ENCODE measurements around the gene ABCC10.
"Not testable (repeated sequence)": the region's sequence is repeated elsewhere in the genome, so short reads cannot be mapped to it uniquely, and the experiment has no call there.

Gene ABCC10

DNA sequence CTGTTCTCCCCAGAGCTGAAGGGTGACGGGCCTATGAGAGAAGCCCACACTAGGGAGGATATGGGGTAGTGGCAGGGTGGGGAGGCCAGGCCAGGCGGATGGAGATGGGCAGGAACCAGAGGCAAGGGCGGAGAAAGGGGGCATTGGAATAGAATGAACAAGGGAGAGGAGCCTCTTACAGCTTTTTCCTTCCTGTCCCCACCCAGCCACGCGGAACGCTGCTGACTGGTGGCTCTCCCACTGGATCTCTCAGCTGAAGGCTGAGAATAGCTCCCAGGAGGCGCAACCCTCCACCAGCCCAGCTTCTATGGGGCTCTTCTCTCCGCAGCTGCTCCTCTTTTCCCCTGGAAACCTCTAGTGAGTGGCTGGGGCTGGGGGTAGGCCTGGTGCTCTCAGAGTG is 17.2 kb downstream of the ABCC10 start:
- ATAC-seq = no peak

DNA sequence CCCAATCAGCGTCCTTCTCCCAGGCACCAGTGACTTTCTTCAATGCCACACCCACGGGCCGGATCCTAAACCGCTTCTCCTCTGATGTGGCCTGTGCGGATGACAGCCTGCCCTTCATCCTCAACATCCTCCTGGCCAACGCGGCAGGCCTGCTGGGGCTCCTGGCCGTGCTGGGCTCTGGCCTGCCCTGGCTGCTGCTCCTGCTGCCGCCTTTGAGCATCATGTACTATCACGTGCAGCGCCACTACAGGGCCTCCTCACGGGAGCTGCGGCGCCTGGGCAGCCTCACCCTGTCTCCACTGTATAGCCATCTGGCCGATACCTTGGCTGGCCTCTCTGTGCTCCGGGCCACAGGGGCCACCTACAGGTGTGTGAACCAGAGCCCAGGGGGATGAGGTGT is 18.2 kb downstream of the ABCC10 start:
- ATAC-seq = no peak

- ATAC-seq = no peak
Observed at GRCh38 chr6:43447604-43448003, 20.3 kb downstream of the ABCC10 start.

DNA sequence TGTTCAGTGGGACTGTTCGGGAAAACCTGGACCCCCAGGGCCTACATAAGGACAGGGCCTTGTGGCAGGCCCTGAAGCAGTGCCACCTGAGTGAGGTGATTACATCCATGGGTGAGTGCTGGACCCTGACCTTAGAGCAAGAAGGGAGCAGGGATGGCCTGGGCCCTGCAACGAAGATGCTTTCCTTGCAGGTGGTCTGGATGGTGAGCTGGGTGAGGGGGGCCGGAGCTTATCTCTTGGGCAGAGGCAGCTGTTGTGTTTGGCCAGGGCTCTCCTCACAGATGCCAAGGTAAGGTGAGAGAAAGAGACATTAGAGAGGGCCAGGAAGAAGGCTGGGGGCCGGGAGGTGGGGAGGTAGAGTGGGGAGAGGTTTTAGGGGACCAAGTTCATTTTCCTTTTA is 21.6 kb downstream of the ABCC10 start:
- no peak for ATAC-seq

- ATAC-seq = no peak
Observed at GRCh38 chr6:43450699-43451131, 23.4 kb downstream of the ABCC10 start.

GRCh38 chr6:43451348-43451747 is 24.0 kb downstream of the ABCC10 start:
- no peak for ATAC-seq

GRCh38 chr6:43451939-43452338 is 24.6 kb downstream of the ABCC10 start:
- ATAC-seq = no peak

DNA sequence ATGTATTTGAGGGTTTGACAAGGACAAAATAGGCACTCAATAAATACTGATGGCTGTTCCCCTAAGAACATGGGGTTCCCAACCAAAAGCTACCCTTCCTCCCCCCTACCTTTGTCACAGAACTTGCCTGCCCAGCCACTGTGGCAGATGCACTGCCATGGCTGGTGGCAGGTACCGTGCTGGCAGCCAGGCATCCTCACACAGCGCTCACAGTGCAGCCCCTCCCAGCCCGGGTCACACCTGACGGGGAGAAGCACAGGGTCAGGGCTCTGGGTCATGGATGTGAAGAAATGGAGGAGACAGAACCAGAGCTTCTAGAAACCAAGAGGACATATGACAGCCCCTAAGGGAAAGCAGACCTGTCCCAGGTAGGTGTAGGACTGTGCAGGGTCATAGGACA is 25.6 kb downstream of the ABCC10 start:
- no peak for ATAC-seq

DNA sequence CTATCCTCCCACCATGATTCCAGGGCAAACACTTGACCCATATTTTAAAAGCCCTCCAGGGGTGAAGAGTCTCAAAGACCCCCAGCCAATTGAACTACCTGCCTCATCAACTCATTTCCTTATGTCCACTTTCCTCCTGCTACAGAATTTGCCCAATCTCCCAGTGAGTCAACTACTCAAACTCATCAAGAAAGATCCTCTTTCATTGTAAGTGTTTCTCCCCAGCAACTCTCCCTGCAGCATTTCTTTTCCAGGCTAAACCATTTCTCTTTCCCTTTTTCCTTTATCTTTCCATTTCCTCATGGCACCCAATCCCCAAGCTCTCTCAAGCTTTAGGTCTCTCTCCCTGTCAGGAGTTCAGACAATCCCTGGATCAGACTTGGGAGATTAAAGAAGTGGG is 26.5 kb downstream of the ABCC10 start:
- ATAC-seq = no peak

- peak in 1 of 2 donors; percentile 53 for ATAC-seq
Observed at GRCh38 chr6:43454290-43454695, 27.0 kb downstream of the ABCC10 start.

DNA sequence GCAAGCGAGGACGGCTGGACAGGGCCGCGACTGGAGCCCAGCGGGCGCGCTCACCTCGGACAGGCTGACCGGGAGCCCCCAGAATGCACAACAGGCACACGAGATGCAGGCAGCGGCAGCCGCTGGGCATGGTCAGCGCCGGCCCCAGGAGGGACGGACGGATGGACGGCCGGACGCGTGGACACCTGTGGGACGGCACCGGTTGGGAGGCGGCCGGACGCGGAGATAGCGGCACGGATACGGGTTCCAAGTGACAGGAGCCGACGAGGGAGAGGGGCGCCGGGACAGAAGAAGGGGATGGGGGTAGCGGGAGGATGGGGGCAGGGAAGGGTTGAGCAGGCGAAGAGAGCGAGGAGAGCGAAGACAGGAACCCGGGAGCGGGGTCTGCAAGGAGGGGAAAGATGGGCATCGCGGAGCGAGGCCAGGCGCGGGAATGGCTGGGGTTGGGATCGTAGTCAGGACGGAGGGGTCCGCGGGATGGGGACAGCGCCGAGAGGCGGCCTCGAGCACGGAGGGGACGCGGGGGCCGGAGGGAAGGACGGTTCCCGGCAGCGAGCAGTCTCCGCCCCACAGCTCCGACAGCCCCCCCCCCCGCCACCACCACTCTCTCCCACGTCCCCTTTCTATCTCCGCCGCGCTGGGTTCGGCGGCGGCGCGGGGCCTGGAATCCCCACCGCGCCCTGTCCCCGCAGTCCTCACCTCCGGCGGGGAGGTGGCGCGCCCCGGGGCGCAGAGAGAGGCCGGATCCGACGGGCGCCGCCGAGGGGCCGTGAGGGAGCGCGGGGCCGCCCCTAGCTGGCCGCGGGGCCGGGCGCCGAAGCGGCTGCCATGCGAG is 27.6 kb downstream of the ABCC10 start:
- ATAC-seq = peak; percentile 50 to 51

DNA sequence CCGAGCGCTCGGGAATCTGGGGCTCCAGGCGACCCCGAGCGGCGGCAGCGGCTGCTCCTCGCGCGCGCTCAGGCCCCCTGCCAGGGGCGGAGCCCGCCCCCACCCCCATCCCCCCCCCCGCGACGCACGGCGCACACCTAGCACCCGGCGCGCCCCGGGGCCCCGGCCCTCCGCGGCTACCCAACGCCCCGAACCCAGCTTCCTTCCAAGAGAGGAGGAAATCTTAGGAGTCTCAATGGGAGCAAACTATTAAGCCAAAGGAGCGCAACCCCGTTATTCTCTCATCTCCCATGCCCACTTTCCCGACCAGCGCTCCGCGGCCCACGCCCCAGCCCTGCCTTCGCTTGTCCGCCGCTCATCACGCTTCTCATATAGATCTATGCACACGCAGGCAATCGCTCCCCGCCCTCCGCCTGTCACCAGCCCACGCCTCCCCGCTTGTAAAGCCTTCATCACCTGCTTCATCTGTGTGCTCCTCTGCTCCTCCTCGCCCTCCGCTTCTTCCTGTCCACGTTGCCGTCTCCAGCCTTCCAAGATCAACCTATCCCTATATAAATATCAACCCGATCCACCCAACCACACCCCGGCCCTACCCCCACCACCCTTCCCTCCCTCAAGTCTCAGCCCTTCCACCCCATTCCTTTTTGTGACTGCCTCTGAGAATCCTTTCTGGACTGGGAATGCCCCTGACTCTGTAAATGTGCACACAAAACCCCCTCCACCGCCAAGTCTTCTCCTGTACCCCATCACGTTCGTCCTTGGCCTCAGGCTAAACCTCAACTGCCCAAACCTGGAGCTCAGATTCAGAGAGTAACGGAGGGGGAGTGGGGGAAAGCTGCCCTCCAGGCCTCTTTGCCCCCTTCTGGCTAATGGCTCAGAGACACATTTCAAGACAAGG is 28.4 kb downstream of the ABCC10 start, which contains the start of gene DLK2:
TSS of gene DLK2 (minus strand) at position 18 of the 898 bp plus-strand sequence. CDS start 723 bp downstream, outside the sequence.
- ATAC-seq = peak; percentile 71 to 77

DNA sequence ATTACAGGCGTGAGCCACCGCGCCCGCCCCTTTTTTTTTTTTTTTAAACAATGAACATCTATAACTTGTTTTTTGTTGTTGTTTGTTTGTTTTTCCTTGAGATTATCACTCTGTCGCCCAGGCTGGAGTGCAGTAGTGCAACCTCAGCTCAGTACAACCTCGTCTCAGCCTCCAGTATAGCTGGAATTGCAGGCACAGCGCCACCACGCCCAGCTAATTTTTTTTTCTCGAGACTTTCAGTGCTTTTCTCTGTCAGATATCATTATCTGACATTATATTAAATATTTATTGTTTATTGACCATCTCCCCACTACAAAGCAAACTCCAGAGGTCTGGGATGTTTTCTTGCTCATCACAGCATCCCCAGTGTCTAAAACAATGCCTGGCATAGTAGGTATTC is 30.3 kb downstream of the ABCC10 start:
- no peak for ATAC-seq

DNA sequence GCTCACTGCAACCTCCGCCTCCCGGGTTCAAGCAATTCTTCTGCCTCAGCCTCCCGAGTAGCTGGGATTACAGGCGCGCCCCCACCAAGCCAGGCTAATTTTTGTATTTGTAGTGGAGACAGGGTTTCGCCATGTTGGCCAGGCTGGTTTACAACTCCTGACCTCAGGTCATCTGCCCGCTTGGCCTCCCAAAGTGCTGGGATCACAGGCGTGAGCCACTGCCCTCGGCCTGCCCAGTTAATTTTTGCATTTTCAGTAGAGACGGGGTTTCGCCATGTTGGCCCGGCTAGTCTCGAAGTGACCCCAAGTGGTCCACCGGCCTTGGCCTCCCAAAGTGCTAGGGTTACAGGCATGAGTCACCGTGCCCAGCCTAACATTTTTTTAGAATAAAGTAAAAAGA is 30.8 kb downstream of the ABCC10 start:
- not testable (repeated sequence) for ATAC-seq

- ATAC-seq = no peak
Observed at GRCh38 chr6:43459535-43459934, 32.2 kb downstream of the ABCC10 start.

DNA sequence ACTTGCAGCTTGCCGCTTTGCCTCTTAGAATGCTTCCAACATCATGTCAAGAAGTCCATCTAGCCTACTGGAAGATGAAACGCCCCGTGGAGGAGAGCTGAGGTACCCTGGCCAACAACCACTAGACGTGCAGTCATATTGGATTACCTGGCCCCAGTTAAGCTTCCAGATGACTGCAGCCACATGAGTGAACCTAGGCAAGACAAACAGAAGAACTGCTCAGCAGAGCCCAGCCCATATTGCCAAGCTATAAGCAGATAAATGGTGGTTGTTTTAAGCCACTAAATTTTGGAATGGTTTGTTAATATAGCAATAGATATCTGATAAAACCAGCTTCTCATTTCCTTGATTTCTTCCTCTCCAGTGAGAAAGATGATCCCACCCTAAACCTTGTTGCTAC is 32.7 kb downstream of the ABCC10 start:
- ATAC-seq = no peak

DNA sequence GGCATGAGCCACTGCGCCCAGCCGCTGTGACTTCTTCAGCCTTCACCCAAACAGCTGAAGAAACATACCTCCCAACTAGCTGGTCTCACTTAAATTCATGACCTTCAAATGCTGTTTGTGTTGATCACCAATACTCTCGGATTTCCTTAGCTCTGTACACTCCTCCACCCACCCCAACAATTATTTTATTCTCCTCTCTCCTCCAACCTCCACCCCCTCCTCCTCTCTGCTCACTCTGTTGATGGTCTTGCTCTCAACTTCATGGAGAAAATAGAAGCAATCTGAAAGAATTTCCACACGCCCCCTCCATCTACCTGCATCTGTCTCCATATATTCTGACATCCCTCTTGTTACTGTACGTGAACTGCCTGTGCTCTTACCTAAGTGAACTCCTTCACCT is 34.6 kb downstream of the ABCC10 start:
- ATAC-seq = no peak

GRCh38 chr6:43464337-43464736 is 37.0 kb downstream of the ABCC10 start:
- ATAC-seq = no peak

- ATAC-seq = no peak
Observed at GRCh38 chr6:43465948-43466347, 38.6 kb downstream of the ABCC10 start.

GRCh38 chr6:43467265-43467664 is 39.9 kb downstream of the ABCC10 start:
- ATAC-seq = not testable (repeated sequence)

GRCh38 chr6:43467752-43468151 is 40.4 kb downstream of the ABCC10 start:
- no peak for ATAC-seq

DNA sequence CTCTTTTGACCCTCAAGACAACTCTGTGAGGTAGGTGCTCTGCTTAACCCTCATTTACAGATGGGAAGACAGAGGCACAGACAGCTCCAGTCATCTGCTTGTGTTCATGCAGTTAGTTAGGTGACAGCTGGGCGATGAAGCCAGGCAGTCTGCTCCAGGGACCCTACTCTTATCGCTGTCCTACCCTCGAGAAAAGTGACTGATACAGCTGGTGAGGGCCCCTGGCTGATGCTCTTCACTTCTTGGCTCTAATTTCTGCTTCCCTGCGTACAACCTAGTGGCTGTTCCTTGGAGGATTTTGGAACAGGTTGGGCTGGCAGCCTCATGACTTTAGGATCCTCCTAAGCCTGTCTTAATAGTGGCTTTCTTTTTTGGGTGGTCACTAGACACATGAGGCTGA is 40.9 kb downstream of the ABCC10 start:
- ATAC-seq = no peak

Measured in activated CD4-positive, CD25-positive, alpha-beta regulatory T cell treated with anti-CD3 and anti-CD28 coated beads, Interleukin-2, amount 50 U/mL, for 24 hours (primary cell).